Neural progenitor cell (in vitro differentiated cells): ENCODE results near the gene BZW1. TPM values are rescaled to one million over a fixed set of nuclear protein-coding genes. Genes with fewer than 3 reads are reported as not detected.

ENCODE experiments used
- DNase-seq: peaks from one replicate; pipeline ENCODE4 v3.0.0-alpha.2; 2016; ENCODE audit warnings: low spot score
- H2AFZ ChIP-seq: fragments of 200-600 bp; sonication (generic); replicated peaks from 2 replicates; pipeline ENCODE4 v1.6.1; 2016; ENCODE audit warnings: antibody characterized with exemption
- H3F3A ChIP-seq: fragments of 200-600 bp; sonication (generic); 2 replicates; pipeline ENCODE4 v1.6.1; 2016; ENCODE audit warnings: antibody characterized with exemption, low read depth
- H3K27ac ChIP-seq: fragments of 200-600 bp; sonication (generic); 2 replicates; pipeline ENCODE4 v1.5.1; 2016; ENCODE audit warnings: mild to moderate bottlenecking
- H3K27me3 ChIP-seq: fragments of 200-600 bp; sonication (generic); 2 replicates; pipeline ENCODE4 v1.6.1; 2016; ENCODE audit warnings: mild to moderate bottlenecking, moderate library complexity
- H3K36me3 ChIP-seq: fragments of 200-600 bp; sonication (generic); 2 replicates; pipeline ENCODE4 v1.5.1; 2016
- H3K4me1 ChIP-seq: fragments of 200-600 bp; sonication (generic); 2 replicates; pipeline ENCODE4 v1.6.1; 2016; ENCODE audit warnings: mixed run types
- H3K4me2 ChIP-seq: fragments of 200-600 bp; sonication (generic); 2 replicates; pipeline ENCODE4 v1.6.1; 2016
- H3K4me3 ChIP-seq: fragments of 200-600 bp; sonication (generic); 2 replicates; pipeline ENCODE4 v1.5.1; 2016
- H3K79me2 ChIP-seq: fragments of 200-600 bp; sonication (generic); 2 replicates; pipeline ENCODE4 v1.6.1; 2016; ENCODE audit warnings: low read depth
- H3K9ac ChIP-seq: fragments of 200-600 bp; sonication (generic); 2 replicates; pipeline ENCODE4 v1.6.1; 2016
- H3K9me3 ChIP-seq: fragments of 200-600 bp; sonication (generic); 2 replicates; pipeline ENCODE4 v1.5.1; 2016; ENCODE audit warnings: low read depth
- H4K20me1 ChIP-seq: fragments of 200-600 bp; sonication (generic); 2 replicates; pipeline ENCODE4 v1.6.1; 2016; ENCODE audit warnings: low read depth
- H3K27ac Mint-ChIP-seq: 3 replicates; pipeline ENCODE4 v1.8.0; 2021; ENCODE audit warnings: mixed read lengths
- H3K27me3 Mint-ChIP-seq: 2 replicates; pipeline ENCODE4 v1.8.0; 2022; ENCODE audit warnings: low read depth, mild to moderate bottlenecking, inconsistent platforms, moderate library complexity, mixed read lengths; ENCODE audit not compliant: insufficient read depth
- H3K36me3 Mint-ChIP-seq: 3 replicates; pipeline ENCODE4 v1.8.0; 2021; ENCODE audit warnings: mixed read lengths
- H3K4me1 Mint-ChIP-seq: 3 replicates; pipeline ENCODE4 v1.8.0; 2021; ENCODE audit warnings: mixed read lengths
- H3K4me3 Mint-ChIP-seq: 3 replicates; pipeline ENCODE4 v1.8.0; 2021; ENCODE audit warnings: mild to moderate bottlenecking, moderate library complexity, mixed read lengths
- H3K9me3 Mint-ChIP-seq: 3 replicates; pipeline ENCODE4 v1.8.0; 2020; ENCODE audit warnings: mixed read lengths
- EZH2 ChIP-seq: fragments of 200-600 bp; sonication (generic); IDR thresholded peaks from 2 replicates; pipeline ENCODE4 v1.6.1; 2017; ENCODE audit warnings: antibody characterized with exemption, mild to moderate bottlenecking, moderate library complexity
- EZH2phosphoT487 ChIP-seq: fragments of 200-600 bp; sonication (generic); IDR thresholded peaks from 2 replicates; pipeline ENCODE4 v1.6.1; 2017; ENCODE audit warnings: antibody characterized with exemption
- total RNA-seq: library from RNA; depleted of rRNA; stranded (reverse); fragments of >200 nt; gene quantifications from 2 replicates; pipeline ENCODE4 v1.2.3, GENCODE V29; 2015; ENCODE audit warnings: low replicate concordance
- TF ChIP-seq, protein P1 (sequence below): fragments of 200-600 bp; sonication (generic); IDR thresholded peaks from 2 replicates; pipeline ENCODE4 v1.5.1; 2017; ENCODE audit warnings: antibody characterized with exemption, mild to moderate bottlenecking

BZW1 gene
- total RNA-seq, 1 donor from 2014 or later: 421 TPM

DNA sequence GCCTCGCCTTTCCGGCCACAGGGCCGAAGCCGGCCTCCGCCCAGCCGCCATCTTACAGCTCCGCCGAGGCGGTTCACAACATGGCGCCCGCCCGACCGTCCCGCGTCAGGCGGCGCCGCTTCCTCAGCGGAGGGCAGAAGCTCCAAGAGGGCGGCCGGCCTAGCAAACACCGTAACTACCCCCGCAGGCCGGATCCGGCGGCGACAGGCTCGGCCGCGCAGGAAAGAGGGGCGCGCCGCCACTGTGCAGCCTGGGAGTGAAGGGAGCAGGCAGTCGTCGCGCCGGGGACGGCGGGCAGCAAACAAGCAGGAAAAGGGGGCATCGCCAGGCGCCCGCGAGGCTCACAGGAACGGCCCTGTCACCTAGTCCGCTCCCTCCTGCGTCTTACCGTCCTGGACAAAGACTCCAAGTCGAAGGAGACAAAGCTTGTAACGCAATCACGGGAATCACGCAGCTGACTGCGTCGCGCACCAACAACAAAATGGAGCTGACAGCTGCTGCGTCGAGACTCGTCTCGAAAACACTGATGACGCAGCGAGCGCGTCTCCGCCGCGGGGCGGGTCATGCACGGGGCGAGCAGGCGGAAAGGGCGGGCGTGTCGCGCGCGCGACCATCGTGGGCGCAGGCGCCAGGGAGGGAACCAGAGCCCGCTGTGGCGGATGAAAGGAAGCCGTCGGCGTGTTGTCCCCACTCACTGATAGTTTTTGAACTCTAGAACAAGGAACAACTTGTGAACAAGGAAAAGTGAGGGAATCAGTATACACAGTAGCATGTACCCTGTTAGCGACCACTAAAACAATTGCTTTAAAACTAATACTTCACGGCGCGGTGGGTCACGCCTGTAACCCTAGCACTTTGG is 52.7 kb downstream of the BZW1 start, which contains the start of gene CLK1:
TSS of gene CLK1 (minus strand) at position 483 of the 859 bp plus-strand sequence. CDS start 2,796 bp downstream, outside the sequence.
- Mint-ChIP-seq H3K9me3 (peaks cover 3% of the 10 kb centered on the region), H3K4me1 (peaks cover 20% of the 10 kb centered on the region), H3K36me3 (peaks cover 21% of the 10 kb centered on the region), H3K27ac (peak within 1 kb of the TSS; percentile 99), H3K27me3 (no peaks in the 10 kb centered on the region), H3K4me3 (peak within 1 kb of the TSS; percentile 99)
- Histone ChIP-seq H3K36me3 (peaks cover 22% of the 10 kb centered on the region), H3K4me3 (peak within 1 kb of the TSS; percentile 95), H3K4me1 (peaks cover 19% of the 10 kb centered on the region), H2AFZ (peak within 1 kb of the TSS; percentile 85), H4K20me1 (peaks cover 40% of the 10 kb centered on the region), H3K9ac (peak within 1 kb of the TSS; percentile 98), H3F3A (peaks cover 28% of the 10 kb centered on the region), H3K79me2 (peaks cover 52% of the 10 kb centered on the region), H3K27me3 (no peaks in the 10 kb centered on the region), H3K27ac (peak within 1 kb of the TSS; percentile 97), H3K4me2 (peak within 1 kb of the TSS; percentile 90), H3K9me3 (no peaks in the 10 kb centered on the region)
- DNase-seq: peak; percentile 92
- TF ChIP-seq, protein P1, sequence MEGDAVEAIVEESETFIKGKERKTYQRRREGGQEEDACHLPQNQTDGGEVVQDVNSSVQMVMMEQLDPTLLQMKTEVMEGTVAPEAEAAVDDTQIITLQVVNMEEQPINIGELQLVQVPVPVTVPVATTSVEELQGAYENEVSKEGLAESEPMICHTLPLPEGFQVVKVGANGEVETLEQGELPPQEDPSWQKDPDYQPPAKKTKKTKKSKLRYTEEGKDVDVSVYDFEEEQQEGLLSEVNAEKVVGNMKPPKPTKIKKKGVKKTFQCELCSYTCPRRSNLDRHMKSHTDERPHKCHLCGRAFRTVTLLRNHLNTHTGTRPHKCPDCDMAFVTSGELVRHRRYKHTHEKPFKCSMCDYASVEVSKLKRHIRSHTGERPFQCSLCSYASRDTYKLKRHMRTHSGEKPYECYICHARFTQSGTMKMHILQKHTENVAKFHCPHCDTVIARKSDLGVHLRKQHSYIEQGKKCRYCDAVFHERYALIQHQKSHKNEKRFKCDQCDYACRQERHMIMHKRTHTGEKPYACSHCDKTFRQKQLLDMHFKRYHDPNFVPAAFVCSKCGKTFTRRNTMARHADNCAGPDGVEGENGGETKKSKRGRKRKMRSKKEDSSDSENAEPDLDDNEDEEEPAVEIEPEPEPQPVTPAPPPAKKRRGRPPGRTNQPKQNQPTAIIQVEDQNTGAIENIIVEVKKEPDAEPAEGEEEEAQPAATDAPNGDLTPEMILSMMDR: no peak
- TF ChIP-seq EZH2phosphoT487: no peak
- no peak for TF ChIP-seq EZH2

DNA sequence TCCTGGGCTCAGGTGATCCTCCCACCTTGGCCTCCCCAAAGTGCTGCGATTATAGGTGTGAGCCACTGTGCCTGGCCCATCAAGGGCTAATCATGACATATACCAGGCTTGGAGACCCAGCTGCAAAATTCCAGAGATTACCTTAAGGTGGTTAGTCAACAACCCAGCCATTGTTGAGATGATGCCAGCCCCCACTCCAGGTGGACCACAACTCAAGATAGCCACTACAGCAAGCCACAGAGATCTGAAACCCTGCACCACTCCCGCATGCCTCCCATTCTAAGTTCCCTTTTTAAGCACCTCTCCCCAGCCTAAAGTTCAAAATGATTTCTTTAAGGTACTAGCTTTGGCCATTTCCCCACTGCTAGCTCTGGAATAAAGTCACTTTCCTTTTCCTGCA is 57.3 kb downstream of the BZW1 start:
- Histone ChIP-seq H3K79me2 (peaks cover 5% of the 10 kb centered on the region), H3K4me1 (no peaks in the 10 kb centered on the region), H3K4me3 (no peak overlapping the region), H3K9ac (no peak overlapping the region), H3K4me2 (no peak overlapping the region), H4K20me1 (no peaks in the 10 kb centered on the region), H2AFZ (no peak overlapping the region), H3K9me3 (no peaks in the 10 kb centered on the region), H3F3A (peaks cover 14% of the 10 kb centered on the region), H3K36me3 (peaks cover 7% of the 10 kb centered on the region), H3K27ac (no peak overlapping the region), H3K27me3 (no peaks in the 10 kb centered on the region)
- DNase-seq: no peak
- peaks cover 5% of the 10 kb centered on the region for H3K36me3 Mint-ChIP-seq
- H3K27ac Mint-ChIP-seq: no peak overlapping the region
- H3K27me3 Mint-ChIP-seq: no peaks in the 10 kb centered on the region
- H3K4me1 Mint-ChIP-seq: no peaks in the 10 kb centered on the region
- H3K4me3 Mint-ChIP-seq: no peak overlapping the region
- TF ChIP-seq EZH2 (no peak), EZH2phosphoT487 (no peak)
- TF ChIP-seq, protein P1: no peak
- peaks cover under 1% of the 10 kb centered on the region for H3K9me3 Mint-ChIP-seq

DNA sequence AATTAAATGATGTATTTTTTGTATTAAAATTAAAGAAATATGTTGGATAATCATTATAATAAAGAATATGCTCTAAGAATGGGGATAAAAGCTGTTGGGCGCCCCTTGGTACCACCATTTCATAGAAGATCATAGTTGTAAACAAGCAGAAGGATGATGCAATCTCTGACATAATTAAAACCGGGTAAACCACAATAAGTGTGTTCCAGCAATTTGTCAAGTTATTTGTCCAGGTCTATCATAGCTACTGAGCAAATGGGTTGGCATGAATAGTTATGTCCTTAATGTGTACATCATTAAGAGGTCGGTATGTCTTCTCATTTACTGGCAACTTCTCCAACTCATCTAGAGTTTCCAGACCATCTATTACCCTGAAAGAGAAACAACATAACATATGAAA is 59.4 kb downstream of the BZW1 start:
- no peaks in the 10 kb centered on the region for H3K4me1 Mint-ChIP-seq
- no peak for TF ChIP-seq EZH2
- TF ChIP-seq, protein P1: no peak
- TF ChIP-seq EZH2phosphoT487: no peak
- Histone ChIP-seq H3K9me3 (no peaks in the 10 kb centered on the region), H3K9ac (no peak overlapping the region), H2AFZ (no peak overlapping the region), H3K4me3 (no peak overlapping the region), H3K79me2 (no peaks in the 10 kb centered on the region), H3K4me2 (no peak overlapping the region), H3F3A (no peaks in the 10 kb centered on the region), H3K4me1 (no peaks in the 10 kb centered on the region), H3K36me3 (peaks cover 7% of the 10 kb centered on the region), H3K27ac (no peak overlapping the region), H4K20me1 (no peaks in the 10 kb centered on the region), H3K27me3 (no peaks in the 10 kb centered on the region)
- no peak overlapping the region for H3K27ac Mint-ChIP-seq
- no peaks in the 10 kb centered on the region for H3K27me3 Mint-ChIP-seq
- no peak for DNase-seq
- no peak overlapping the region for H3K4me3 Mint-ChIP-seq
- H3K9me3 Mint-ChIP-seq: no peaks in the 10 kb centered on the region
- H3K36me3 Mint-ChIP-seq: peaks cover 12% of the 10 kb centered on the region
